Prostate gland (tissue), 2 donors: ENCODE data around the gene PAK5.

Experiments used
- POLR2A ChIP-seq: fragments of 450-650 bp; IDR thresholded peaks from one replicate; pipeline ENCODE4 v1.6.1; 2016; ENCODE audit warnings: antibody characterized with exemption, mild to moderate bottlenecking
- TF ChIP-seq, protein P1 (sequence below), 4 experiments: fragments of 200-600 bp in 2 of 4; fragments of 450-650 bp in 2 of 4; sonication (generic) in 2 of 4; IDR thresholded peaks; 1 replicate in 3 of 4; 2 replicates in 1 of 4; pipeline ENCODE4 v1.5.1; 2016 to 2019; ENCODE audit warnings: antibody characterized with exemption in 4 of 4, mild to moderate bottlenecking in 2 of 4, moderate library complexity in 2 of 4

DNA sequence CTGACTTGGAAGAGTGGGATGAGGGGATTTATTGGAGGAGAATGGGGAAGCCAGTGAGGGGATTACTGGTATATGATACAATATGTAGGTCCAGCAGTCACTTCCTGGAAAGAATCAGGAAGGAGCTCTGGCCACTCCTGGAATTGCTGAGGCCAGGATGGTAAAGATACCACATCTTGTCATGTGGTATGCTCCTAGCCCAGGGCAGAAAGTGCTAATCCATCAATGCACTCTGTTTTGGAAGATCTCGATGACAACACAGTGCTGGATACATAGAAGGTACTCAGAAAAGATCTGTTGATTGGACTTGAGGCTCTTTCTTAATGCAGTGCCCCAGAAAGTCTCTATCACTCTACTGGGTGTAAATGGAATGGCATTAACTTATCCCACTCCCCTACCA lies 271.9 kb downstream of the PAK5 start:
- TF ChIP-seq, protein P1, sequence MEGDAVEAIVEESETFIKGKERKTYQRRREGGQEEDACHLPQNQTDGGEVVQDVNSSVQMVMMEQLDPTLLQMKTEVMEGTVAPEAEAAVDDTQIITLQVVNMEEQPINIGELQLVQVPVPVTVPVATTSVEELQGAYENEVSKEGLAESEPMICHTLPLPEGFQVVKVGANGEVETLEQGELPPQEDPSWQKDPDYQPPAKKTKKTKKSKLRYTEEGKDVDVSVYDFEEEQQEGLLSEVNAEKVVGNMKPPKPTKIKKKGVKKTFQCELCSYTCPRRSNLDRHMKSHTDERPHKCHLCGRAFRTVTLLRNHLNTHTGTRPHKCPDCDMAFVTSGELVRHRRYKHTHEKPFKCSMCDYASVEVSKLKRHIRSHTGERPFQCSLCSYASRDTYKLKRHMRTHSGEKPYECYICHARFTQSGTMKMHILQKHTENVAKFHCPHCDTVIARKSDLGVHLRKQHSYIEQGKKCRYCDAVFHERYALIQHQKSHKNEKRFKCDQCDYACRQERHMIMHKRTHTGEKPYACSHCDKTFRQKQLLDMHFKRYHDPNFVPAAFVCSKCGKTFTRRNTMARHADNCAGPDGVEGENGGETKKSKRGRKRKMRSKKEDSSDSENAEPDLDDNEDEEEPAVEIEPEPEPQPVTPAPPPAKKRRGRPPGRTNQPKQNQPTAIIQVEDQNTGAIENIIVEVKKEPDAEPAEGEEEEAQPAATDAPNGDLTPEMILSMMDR (IDR thresholded peaks at IDR 0.05) = no peak
- TF ChIP-seq POLR2A = no peak
